GM18870 (cell line): Measurements from ENCODE around the gene ABCA7.

Source experiments
- ATAC-seq: cut with Tn5 transposase; IDR thresholded peaks from one replicate; pipeline ENCODE4 v1.9.1; 2021; ENCODE audit warnings: moderate library complexity; ENCODE audit not compliant: unreplicated experiment

The ABCA7 gene

DNA sequence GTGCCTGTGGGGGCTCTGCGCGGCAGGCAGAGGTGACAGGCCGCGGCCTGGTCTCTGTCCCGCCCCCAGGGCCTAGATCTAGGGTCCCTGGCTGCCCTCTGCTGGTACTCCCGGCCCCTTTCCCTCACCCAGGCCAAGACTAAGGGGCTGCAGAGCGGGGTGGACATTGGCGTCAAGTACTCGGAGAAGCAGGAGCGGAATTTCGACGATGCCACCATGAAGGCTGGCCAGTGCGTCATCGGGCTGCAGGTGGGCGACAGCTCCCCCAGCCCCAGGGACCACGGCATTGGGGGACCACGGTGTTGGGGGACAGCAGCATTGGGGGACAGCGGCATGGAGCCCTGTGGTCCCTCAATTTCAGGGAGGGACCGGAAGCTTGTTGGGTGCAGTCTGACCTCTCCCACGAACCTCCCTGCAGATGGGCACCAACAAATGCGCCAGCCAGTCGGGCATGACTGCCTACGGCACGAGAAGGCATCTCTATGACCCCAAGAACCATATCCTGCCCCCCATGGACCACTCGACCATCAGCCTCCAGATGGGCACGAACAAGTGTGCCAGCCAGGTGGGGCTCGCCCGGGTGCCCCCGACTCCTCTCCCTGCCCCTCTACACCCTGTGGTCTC is 3.8 kb upstream of the ABCA7 start:
- ATAC-seq: no peak

DNA sequence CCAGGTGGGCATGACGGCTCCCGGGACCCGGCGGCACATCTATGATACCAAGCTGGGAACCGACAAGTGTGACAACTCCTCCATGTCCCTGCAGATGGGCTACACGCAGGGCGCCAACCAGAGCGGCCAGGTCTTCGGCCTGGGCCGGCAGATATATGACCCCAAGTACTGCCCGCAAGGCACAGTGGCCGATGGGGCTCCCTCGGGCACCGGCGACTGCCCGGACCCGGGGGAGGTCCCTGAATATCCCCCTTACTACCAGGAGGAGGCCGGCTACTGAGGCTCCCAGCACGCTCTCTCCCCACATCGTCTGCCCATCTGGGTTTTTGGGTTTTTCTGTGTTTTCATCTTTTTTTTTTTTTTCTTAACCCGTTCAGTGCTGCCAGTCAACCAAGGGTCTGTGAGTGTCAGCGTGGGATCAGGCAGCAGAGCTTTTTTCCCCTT is 2.3 kb upstream of the ABCA7 start:
- ATAC-seq: no peak

DNA sequence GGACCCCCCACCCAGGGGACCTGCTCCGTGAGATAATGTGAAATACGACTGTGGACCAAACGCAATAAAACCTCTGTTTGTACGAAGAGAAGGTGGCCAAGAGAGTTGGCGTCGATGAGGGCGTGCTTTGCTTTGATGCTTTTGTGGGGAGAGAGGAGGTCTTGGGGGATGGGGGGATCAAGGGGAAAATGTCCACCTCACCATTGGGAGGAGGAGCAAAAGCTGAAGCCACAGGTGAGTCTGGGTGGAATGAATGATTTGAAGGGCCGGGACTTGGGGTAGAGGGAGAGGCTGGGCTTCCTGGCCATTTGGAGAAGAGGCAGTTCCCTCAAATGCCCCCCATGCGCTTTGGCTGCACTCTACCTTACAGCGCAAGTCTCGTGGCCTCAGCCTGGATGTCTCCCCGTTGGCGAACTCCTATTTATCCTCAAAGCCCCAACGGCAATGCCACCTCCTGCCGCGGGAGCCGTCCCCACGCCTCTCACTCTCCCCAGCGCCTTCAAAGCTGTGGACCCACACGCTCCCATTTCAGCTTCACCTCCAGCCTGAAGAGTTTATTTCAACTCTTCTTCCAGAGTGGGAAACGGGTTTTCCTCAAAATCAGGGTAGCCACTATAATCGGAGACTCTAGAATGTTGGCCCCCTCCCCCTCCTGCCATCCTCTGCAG is 795 bp upstream of the ABCA7 start:
- no peak for ATAC-seq

DNA sequence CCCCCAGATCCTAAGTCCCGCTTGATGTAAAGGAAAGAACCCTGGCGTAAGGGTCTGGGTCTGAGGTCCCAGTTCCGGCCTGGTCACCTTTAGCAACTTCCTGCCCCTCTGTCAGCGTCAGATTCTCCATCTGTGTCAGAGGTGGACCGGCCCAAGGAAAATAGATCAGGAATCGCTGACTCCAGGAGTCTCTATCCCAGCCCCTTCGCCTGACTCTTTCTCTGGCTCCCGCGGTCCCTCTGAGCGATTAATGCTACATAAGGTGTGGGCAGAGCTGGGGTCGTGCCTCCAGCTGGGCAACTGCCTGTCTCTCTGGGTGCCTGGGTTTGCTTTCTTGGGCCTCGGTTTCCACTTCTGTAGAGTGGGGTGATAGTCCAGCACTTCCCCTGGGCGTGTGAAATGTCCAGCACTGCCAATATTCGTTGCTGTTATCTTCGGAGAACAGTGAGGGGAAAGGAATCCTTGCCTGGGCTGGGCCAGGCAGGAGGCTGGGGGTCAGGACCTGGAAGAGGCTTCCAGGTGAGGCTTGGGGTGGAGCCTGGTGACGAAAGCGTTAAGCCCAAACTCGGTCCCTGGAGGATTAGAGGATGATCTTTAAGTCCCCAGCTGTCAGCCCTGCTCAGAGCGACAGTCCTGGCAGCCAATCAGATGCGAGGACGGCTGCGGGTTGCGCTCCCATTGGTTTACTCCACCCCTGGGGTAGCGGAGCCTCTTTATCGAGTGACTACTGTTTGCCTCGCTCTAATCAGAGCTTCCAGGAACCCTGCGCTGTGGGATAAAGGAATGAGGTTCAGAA is 767 bp downstream of the ABCA7 start:
- peak; percentile 33 for ATAC-seq

GRCh38 chr19:1041272-1041834 is 1.4 kb downstream of the ABCA7 start:
- no peak for ATAC-seq

- ATAC-seq: no peak
Measured at GRCh38 chr19:1041835-1042685, 2.2 kb downstream of the ABCA7 start.

DNA sequence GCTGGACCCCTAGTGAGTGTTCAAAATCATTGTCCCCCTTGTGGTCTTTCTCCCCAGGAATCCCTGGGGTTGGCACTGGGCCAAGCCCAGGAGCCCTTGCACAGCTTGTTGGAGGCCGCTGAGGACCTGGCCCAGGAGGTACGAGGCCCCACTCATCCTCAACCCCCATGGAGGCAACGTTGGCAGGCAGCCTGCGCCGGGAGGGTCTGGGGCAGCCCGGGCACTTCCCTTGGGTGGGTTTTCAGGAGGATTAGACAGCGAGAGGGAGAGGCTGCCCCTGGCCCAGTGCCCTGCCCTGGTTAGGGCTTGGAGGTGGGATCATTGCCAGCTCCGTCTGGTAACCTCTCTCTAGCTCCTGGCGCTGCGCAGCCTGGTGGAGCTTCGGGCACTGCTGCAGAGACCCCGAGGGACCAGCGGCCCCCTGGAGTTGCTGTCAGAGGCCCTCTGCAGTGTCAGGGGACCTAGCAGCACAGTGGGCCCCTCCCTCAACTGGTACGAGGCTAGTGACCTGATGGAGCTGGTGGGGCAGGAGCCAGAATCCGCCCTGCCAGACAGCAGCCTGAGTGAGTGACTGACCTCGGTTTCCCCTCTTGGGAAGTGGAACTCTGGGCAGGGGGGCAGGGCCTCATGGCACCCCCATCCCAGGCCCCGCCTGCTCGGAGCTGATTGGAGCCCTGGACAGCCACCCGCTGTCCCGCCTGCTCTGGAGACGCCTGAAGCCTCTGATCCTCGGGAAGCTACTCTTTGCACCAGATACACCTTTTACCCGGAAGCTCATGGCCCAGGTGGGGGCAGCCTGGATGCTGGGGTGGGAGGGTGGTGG is 3.0 kb downstream of the ABCA7 start:
- no peak for ATAC-seq

DNA sequence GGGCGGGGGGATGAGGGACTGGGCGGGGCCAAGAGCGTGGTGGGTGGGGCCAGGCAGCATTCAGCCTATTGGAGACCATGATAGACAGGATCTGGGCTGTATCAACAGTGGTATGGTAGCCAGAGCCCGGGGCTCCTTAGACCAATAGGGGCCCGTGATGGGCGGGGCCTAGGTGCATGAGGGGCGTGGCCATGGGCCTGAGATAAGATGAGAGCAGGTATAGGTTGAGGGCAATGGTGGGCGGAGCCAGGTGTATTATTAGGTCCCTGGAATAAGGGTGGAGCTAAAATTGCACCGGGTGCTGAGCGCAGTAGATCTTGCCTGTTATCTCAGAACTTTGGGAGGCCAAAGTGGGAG is 5.3 kb downstream of the ABCA7 start:
- ATAC-seq: no peak

DNA sequence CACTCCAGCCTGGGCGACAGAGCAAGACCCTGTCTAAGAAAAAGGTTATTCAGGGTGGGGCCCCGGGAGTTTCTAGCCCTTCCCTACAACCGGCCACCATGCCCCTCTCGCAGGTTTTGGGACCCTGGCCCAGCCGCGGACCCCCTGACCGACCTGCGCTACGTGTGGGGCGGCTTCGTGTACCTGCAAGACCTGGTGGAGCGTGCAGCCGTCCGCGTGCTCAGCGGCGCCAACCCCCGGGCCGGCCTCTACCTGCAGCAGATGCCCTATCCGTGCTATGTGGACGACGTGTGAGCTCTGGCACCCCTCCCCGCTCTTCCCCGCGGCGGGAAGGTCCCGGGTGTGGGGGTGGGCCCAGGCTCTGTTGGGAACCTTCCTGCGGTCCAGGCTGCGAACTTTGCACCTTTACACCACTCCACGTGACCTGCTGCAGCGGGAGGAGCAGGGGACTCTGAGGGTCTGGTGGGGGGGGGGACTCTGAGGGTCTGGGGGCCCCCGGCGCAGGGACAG is 6.3 kb downstream of the ABCA7 start:
- ATAC-seq: no peak

GRCh38 chr19:1046836-1047695 is 7.2 kb downstream of the ABCA7 start:
- no peak for ATAC-seq

DNA sequence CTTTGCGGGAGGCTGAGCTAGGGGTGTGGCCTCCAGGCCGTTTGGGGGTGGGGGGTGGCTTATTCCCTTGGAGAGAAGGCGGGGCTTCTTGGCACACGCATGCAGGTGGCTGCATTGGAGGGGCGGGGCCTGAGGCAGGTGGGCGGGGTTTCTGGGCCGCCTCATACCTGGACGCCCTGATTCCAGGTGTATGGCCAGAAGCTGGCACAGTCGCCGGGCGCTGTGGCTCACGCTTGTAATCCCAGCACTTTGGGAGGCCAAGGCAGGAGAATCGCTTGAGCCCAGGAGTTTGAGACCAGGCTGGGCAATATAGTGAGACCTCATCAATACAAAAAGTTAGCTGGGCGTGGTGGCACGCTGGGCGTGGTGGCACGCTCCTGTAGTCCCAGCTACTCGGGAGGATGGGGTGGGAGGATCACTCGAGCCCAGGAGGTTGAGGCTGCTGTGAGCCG is 7.8 kb downstream of the ABCA7 start:
- ATAC-seq: no peak

GRCh38 chr19:1049106-1049505 is 9.2 kb downstream of the ABCA7 start:
- ATAC-seq: no peak

- ATAC-seq: no peak
Measured at GRCh38 chr19:1049800-1050199, 9.9 kb downstream of the ABCA7 start.

DNA sequence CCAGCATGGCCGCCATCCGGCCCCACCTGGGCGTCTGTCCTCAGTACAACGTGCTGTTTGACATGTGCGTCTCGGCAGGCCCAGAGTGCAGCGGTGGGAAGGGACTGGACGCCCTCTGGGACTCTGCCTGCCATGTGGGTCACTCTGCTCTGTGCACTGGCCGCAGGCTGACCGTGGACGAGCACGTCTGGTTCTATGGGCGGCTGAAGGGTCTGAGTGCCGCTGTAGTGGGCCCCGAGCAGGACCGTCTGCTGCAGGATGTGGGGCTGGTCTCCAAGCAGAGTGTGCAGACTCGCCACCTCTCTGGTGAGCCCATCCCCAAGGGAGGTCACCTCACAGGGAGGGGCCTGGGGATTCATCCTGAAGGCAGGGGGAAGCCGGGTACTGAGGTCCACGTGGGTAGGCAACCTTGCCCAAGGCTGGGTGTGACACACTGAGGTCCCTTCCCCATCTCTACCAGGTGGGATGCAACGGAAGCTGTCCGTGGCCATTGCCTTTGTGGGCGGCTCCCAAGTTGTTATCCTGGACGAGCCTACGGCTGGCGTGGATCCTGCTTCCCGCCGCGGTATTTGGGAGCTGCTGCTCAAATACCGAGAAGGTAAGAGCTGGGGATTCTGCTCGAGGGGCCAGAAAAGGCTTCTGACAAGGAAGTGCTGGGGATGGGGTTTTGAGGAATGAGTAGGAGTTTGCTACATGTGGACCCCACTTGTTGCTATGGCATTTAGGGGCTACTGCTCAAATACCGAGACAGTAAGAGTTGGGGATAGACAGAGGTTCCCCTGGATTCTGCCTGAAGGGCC is 11.3 kb downstream of the ABCA7 start:
- ATAC-seq: no peak

- ATAC-seq: no peak
Measured at GRCh38 chr19:1051791-1052190, 11.9 kb downstream of the ABCA7 start.

- no peak for ATAC-seq
Measured at GRCh38 chr19:1052349-1052975, 12.6 kb downstream of the ABCA7 start.
